Fibroblast of peridontal ligament (primary cell): Measurements from ENCODE around the gene CD300LF.

Source experiments
- DNase-seq: peaks from one replicate; pipeline ENCODE4 v3.0.0-alpha.2; 2010; ENCODE audit errors: extremely low read depth

The CD300LF gene

DNA sequence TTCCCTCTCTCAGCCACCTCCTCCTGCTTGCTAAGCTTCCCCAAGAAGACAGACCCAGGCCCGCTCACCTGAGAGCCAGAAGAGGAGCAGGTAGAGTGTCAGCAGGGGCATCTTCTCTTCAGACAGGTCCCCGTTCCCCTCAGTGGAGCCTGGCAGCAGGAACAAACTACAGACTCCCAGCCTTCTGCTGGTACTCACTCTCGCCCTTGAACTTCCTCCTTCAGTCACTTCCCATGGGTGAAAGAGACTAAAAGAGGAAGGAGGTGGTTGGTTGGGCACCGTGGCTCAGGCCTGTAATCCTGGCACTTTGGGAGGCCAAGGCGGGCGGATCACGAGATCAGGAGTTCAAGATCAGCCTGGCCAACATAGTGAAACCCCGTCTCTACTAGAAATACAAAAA is at the start of gene CD300LF:
CD300LF (minus strand) TSS at position 168 of the 400 bp plus-strand sequence; CDS start at position 111, 57 bp downstream.
- no peak for DNase-seq

DNA sequence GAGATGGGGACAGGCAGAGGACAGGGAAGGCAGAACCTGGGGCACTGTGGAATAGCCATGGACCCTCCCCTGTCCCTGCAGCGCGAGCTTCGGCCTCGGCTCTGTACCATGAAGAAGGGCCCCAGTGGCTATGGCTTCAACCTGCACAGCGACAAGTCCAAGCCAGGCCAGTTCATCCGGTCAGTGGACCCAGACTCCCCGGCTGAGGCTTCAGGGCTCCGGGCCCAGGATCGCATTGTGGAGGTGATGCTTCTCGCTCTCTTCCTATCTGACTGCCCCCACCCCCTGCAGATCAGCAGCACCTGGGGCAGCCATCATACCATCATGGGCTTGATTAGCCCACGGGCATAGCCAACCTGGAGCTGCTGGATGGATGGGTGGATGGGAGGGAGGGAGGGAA is 49.2 kb upstream of the CD300LF start:
- DNase-seq, result no peak

DNA sequence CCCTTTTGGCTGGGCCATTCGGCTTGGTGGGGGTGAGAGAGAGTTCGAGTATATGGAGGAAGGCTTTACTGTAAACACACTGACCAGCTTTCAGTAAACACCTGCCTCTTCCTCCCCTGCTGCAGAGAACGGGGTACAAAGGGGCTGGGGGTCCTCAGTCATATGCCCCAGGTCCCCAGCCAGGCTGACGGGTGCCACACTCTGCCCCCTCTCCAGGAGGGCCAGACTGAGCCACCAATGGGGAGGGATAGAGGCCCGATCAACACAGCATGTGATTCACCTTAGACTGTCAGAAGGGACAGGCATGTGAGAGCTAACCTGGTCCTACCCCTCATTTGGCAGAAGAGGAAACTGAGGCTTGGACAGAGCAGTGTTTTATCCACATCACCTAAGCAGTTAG is 48.7 kb upstream of the CD300LF start:
- no peak for DNase-seq

DNA sequence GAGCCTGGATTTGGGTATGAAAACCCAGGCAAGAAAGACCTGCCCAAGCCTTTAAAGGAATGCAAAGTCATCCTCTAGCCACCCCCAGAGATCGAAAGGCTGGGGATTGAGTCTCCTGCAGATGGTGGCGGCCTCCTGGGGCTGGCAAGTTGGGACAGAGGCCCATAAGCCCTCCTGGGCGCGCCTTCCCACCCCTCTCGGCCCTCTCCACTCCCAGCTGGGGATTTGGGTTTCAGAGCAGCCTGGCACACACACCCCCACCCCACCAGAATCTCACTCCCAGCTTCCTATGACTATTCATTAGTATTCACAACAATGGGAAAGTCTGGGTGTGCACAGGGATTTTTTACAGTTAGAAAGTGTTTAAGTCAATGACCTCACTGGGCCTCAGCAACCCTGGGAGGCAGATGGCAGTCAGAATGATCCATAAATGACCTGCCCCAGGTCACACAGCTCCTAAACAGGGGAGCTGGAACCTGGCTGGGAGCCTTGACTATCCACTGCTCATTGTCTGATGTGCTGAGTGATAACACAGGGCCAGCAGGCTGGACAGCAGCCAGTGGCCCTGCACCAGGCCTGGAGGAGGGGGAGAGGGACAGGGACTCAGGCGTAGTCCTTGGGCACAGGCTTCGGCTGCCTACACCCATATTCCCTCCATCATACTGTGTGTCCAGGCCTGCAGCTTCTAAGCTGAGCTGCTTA is 47.8 kb upstream of the CD300LF start:
- DNase-seq, result no peak

DNA sequence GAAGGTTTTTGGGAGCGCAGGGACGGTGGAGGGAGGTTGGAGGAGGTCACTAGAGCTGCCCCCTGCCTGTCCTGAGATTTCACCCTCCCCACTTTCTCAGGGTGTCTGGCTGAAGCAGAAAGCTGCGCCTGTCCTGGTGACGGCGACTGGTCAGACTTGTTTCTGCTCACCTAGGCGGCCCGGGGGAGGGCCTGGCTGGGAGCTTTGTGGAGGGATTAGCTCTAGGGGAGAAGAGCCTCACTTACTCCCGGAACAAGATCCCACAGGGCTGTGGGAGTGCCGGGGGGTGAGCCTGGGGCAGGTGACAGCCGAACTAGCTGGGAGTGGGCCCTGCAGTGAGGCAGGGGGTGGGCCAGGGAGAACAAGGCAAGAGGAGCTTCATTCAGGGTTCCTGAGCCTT is 47.2 kb upstream of the CD300LF start:
- DNase-seq, result no peak

DNA sequence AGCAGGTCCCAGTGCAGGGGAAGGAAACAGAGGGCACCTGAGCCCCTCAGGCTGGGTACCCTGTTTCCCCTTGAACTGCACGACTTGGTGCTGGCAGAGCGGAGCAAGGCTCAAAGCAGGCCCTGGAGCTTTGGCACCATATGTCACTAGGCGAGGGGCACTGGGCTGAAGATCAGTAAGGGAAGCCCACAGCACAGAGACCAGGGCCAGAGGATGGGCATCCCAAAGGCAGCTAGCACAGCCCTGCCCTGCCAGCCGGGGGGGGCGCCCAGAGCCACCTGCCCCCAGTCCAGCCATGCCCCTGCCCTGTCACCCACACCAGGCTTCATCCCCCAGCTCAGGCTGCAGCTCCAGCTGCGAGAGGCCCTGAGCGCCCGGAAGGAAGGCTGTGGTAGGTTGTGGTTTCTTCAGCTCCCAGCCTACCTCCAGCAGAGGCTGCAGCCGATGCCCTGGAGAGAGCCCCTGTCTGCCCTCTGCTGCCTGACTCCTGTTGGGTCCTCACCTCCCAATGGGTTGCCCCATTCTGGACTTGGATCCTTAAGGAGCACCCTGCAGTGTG is 46.6 kb upstream of the CD300LF start:
- no peak for DNase-seq

DNA sequence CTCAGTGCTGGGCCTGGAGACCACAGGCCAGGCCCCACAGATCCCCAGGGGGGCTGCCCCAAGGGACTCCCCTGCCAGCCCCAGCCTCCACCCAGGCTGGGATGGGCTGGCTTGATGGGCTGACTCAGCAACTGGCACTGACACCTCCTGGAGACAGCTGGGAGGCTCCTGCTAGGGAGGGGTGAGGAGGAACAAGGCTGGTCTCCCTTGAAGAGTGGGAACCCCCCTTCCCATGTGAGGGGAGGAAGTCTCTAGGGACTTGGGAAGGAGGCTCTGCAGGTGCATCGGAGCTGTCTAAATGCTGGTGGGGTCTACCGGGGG is 46.1 kb upstream of the CD300LF start:
- DNase-seq, result peak; percentile 30

DNA sequence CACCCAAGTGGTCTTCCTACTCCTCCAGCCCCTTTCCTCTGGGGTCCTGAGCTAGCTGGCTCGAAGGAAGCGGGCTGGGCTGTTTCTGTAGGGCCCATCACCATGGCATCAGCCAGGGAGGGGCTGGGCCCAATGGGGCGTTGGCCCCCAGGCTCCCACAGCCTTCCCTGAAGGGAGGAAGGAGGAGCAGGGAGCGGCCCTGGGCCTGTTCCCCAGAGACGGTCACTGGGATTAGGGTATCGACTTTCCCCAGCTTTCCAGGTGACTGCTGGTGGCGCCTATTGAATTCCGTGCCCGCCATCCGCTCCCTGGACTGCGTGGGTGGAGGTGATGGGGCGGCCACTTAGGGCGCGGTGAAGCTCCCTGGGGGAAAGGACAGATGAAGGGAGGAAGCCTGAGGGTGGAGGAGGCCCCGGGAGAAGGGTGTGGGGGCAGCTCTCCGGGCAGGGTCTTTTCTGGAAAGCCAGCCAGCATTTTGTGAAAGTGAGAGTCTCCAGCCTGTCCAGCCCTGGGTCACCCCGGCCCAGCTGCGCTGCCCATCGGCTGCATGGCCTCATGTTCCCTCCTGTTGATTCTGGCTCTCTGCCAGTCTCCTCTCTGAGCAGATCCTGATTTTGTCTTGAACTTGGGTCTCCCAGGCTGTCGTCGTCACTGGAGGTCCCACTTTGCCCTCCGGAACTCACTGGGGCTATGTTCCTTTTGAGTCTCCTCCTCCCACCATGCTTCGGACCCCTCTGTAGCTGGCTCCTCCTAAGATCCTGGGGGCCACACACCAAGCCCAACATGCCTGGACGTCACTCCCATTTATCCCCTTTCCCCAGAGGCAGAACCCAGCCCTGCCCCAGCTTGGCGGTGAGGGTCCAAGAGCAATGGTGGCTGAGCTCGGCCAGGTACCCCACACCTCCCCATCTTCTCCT is 45.5 kb upstream of the CD300LF start:
- DNase-seq, result no peak

DNA sequence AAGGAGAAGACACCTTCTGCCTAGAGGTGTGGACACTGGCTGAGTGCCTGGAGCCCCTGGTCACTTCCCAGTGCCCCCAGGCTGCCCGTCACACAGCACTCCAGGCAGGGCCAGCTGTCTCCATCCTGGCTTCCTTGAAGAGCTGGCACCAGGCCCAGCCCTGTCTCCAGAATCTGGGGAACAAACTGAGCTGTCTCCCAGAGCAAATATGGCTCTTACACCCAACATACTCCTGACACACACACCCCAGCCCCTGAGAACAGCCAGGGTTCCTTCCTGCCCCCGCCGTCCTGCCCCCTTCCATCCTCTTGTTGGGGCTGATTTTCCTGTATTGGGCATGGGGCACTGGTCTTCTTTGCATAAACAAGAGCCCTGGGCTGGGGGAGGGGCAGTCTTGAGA is 44.8 kb upstream of the CD300LF start:
- DNase-seq, result no peak

DNA sequence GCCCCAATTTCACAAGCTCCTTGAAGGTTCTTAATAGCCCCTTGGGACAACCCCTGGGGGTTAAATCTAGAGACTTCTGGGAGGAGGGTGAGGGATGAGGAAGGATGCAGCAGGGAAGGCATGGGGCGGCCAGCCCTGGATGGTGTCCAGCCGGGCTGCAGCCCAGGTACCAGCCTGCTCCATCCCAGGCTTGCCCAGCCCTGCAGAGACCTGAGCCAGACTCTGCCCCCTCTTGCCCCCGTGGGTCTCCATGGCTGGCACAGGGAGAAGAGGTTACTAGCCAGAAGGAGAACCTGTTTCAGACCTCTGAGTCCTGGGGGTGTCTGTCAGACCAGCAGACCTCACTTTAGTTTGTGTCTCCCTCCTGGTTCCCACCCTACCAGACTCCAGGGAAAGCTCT is 44.2 kb upstream of the CD300LF start:
- DNase-seq, result no peak

DNA sequence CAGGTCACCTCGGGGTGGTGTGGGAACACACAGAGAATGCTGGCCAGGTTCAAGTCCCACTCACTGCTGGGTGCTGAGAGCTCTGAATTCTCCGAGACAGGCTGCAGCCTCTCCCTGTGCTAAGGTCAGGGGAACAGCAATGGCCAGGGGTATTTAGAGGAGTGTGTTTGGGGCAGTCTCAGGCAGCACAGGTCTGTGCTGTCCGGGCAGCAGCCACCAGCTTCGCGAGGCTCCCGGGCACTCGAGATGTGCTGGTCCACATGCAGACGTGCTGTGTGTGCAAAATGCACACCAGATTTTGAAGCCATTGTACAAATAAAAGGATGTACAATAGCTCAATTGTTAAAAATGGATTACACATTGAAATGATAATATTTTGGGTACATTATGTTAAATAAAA is 42.8 kb upstream of the CD300LF start:
- no peak for DNase-seq

DNA sequence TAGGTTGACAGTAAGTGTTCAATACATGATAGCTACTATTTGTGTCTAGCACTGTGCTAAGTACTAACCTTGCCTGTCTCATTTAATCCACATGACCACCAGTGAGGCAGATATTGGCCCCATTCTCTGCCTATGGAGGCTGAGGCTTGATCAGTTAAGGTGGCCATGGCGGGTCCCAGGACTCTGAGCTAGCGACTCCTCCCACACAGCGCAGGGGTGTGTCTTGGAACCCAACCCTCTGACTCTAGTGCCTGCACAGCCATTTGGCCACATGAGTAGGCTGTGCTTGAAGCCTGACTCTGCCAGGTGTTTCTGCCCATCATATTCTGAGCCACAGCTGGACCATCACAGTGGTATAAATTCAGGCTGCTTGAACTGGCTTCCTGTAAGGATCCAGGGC is 42.1 kb upstream of the CD300LF start:
- no peak for DNase-seq

DNA sequence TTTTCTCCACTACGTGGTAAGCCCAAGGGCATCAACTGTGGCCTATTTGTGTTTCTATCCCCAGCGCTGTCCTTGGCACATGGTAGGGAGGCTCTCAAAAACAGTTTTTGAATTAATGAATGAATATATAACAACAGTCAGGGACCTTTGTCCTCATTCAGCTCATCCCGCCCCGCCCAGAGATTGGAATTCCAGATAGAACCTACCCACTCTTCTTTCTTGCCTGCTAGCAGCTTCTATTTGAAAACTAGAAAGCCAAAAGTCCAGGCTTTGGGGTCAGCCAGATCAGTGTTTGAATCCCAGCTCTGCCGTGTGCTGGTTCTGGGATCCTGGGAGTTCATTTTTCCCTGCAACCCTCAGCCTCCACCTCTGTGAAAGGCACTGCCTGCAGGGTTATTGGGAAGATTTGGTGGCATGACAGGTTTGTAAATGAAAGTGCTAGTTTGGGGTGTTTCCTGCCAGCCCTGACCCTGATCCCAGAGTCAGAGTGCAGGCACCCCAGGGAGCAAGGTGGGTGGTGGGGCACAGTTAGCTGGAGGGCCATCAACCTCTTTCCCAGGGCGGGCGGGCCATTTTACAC is 40.2 kb upstream of the CD300LF start:
- no peak for DNase-seq

DNA sequence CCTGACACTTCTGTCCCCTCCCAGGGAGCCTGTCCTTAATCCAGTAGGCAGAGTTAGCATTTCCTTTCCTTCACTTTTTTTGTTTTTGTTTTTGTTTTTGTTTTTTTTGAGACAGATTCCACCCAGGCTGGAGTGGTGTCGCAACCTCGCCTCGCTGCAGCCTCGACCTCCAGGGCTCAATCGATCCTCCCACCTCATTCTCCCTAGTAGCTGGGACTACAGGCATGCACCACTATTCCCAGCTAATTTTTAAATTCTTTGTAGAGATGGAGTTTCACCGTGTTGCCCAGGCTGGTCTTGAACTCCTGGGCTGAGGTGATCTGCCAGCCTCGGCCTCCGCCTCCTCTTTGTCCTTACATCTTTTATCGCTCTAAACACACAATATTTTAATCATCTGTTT is 39.7 kb upstream of the CD300LF start:
- no peak for DNase-seq

DNA sequence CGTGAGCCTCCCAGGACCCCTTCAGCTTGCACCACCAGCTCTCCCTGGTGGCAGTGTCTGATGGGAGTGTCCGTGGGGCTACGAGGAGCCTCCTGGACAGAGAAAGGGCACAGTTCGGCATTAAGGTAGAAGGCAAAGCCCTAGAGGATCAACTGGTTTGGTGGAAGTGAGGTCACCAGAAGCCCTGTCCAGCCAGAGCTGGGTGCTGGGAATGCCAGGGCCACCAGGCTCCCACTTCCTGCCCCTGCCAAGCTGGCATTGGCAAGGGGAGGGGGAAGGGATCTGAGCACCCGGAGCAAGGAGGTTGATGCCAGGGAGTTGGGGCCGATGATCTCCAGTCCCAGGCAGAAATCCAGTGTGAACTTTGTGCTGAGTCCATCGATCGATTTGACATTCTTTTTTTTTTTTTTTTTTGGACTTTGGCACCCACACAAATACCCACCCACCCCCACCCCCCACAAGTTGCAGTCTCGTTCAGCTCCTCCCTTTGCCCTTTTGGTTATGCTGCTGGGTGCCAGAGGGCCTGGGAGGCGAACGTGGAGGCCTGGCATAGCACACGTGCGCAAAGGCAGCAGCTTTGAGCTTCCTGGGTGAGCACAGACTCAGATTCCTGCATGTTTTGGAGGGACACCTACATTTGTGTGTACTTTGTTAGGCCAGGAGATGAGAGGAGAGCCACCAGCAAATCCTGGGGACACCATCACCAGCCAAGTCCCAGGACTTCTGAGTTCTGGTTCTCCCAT is 37.8 kb upstream of the CD300LF start:
- no peak for DNase-seq

DNA sequence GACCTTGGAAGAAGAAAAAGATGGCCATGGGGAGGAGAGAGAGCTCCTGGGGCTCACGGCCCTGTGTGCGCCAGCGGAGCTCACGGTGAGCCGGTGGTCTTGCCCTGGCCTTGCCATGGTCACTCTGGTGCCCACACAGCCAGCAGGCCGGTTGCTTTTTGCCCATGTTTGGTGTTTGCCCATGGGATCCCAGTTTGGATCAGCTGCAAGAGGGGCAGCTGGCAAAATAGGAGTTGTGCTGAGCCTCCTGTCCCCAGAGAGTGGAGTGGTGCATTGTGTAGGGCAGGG is 37.3 kb upstream of the CD300LF start:
- DNase-seq, result no peak

DNA sequence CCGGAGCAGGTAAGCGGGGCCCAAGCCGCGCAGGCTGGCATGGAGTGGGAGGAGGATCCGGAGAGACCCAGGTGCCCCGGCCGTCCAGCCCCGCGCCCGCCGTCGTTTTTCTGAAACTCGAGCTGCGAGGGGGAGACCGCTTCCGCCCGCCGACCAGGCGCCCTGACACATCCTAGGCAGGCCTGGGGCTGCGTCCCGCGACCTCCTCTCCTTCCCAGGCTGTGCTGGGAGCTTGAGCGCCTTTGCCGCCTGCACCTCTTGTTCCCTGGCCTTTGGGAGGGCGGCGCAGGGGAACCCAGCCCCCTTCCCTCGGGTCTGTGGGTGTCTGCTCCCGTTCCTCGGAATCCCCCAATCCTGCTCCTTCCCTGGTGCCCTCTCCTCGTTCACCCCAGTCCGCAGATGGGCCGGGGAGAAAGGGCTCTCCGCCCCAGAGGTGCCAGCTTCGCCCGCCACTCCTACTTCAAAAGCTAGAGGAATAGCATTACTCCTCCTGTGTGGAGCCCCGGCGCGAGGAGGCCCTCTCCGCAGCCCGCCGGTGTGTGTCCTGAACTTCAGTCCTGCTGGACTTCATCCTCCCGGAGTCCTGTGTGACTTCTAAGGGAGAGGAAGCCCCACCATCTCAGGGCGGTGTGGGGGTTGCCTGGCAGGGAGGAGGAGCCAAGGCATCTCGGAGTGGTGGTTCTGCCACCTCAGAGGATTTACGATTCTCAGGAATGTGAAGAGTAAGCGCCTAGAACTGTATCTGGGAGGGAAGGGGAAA is 36.7 kb upstream of the CD300LF start:
- no peak for DNase-seq

DNA sequence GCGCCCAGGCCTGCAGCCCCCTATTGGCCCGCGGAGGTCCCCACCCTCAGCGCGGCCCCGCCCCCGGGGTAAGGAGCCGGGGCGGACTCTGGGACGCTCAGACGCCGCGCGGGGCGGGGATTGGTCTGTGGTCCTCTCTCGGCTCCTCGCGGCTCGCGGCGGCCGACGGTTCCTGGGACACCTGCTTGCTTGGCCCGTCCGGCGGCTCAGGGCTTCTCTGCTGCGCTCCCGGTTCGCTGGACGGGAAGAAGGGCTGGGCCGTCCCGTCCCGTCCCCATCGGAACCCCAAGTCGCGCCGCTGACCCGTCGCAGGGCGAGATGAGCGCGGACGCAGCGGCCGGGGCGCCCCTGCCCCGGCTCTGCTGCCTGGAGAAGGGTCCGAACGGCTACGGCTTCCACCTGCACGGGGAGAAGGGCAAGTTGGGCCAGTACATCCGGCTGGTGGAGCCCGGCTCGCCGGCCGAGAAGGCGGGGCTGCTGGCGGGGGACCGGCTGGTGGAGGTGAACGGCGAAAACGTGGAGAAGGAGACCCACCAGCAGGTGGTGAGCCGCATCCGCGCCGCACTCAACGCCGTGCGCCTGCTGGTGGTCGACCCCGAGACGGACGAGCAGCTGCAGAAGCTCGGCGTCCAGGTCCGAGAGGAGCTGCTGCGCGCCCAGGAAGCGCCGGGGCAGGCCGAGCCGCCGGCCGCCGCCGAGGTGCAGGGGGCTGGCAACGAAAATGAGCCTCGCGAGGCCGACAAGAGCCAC is 36.0 kb upstream of the CD300LF start, which contains the start of gene NHERF1:
NHERF1 (plus strand) TSS at position 100 of the 750 bp plus-strand sequence; CDS start at position 319, 219 bp downstream.
- DNase-seq, result peak; percentile 75

DNA sequence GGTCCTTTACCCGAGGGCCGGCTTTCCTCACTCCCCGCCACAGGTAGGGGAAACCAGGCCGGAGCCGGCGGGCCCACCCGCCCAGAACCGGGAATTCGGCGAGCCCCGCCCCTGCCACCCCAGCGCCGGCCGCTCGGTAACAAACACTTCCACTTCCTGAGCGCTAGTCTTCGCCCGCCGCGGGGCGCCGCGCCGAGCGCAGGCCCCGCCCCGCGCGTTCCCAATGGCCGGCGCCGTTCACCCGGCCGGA is 35.5 kb upstream of the CD300LF start:
- no peak for DNase-seq

DNA sequence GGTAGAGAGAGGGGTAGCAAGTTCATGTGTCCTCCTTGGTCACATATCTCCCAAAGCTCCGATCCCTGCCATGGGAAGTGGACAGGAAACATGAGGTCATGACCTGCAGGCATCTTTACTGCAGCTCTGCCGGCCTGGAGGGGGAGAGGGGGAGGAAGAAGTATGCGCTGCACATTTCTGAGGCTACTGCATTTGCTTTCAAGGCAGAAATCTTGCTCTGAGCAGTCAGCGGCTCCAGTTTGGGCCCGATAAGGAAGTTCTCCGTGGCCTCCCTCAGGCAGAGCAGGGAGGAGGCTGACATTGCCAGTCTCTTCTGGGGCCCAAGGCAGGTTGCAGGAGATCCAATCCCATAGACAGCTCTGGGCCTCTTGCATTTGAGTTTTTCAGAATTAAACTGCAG is 34.2 kb upstream of the CD300LF start:
- DNase-seq, result no peak

DNA sequence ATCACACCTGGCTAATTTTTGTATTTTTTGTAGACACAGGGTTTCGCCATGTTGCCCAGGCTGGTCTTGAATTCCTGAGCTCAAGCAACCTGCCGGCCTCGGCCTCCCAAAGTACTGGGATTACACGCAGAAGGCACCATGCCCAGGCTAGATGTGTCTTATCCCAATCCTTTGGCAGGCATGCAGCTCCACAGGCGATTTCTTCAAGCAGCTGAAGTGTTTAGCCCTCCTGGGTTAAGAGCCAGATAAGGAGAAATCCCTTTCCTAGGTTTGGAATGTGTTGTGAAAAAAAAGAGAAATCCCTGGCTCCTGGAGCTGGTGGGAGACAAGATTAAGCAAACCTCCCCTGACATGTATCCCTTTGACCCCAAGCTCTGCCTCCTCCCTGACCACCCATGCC is 33.7 kb upstream of the CD300LF start:
- DNase-seq, result no peak
